Ovary (tissue), 9 donors: ENCODE data around the gene ETF1. TPM values are rescaled to one million over a fixed set of nuclear protein-coding genes. Genes with fewer than 3 reads are reported as not detected.

ENCODE experiments used
- DNase-seq, 5 donors: peaks; one replicate each; pipeline ENCODE4 v3.0.0-alpha.2; 2019 to 2020
- H3K27ac ChIP-seq, 2 donors: fragments of 200-600 bp; one replicate each; pipeline versions ENCODE4 v1.5.1 to v1.8.0; 2019 to 2022
- H3K27me3 ChIP-seq: fragments of 200-600 bp; one replicate; pipeline ENCODE4 v1.8.0; 2022
- H3K36me3 ChIP-seq: fragments of 200-600 bp; sonication (generic); one replicate; pipeline ENCODE4 v1.5.1; 2019
- H3K4me1 ChIP-seq: one replicate; pipeline ENCODE4 v1.8.1; 2013; ENCODE audit warnings: mild to moderate bottlenecking, moderate library complexity; ENCODE audit not compliant: insufficient read depth
- H3K4me3 ChIP-seq: fragments of 200-600 bp; sonication (generic); one replicate; pipeline ENCODE4 v1.5.1; 2017
- H3K9me3 ChIP-seq, 2 donors: fragments of 200-600 bp in 1 of 2; sonication (generic) in 1 of 2; one replicate each; pipeline versions ENCODE4 v1.5.1 to v1.8.1; 2013 to 2019; ENCODE audit warnings: mild to moderate bottlenecking in 1 of 2, moderate library complexity in 1 of 2
- EP300 ChIP-seq: sonication (generic); formaldehyde crosslinking; IDR thresholded peaks from one replicate; pipeline ENCODE4 v1.6.1; 2017; ENCODE audit warnings: antibody characterized with exemption
- POLR2A ChIP-seq: fragments of 450-650 bp; IDR thresholded peaks from one replicate; pipeline ENCODE4 v1.6.1; 2017; ENCODE audit warnings: antibody characterized with exemption, mild to moderate bottlenecking, moderate library complexity
- WGBS, 3 donors: extraction: QIAGEN DNeasy Blood & Tissue Kit in 1 of 3; methylation state at CpG; one replicate each; pipeline versions ENCODE4 v1.1.5 to v1.1.7; 2013 to 2017; 5-methylcytosine and 5-hydroxymethylcytosine counted together
- intact Hi-C, 4 donors: fragments of 100-400 bp; cut with DNase I; formaldehyde crosslinking; loops; one replicate each; pipeline versions ENCODE4 v1.11.0 to v1.15.1; 2022 to 2023
- polyA plus RNA-seq, 2 donors: library from polyadenylated mRNA; stranded (reverse); fragments of 200-250 nt in 1 of 2; fragments of 350-450 nt in 1 of 2; fragmentation: Illumina TruSeq in 1 of 2; extraction: RNeasy Lipid Tissue Mini Kit (QIAGEN cat#74804) in 1 of 2; gene quantifications; one replicate each; pipeline ENCODE4 v1.2.3, GENCODE V29; 2013 to 2014
- total RNA-seq, 7 donors: library from RNA; depleted of rRNA in 2 of 7; stranded (reverse); fragments of >200 nt in 2 of 7; fragmentation: NEBNext Ultra II Directional in 3 of 7; extraction: Animal tissue kit (Norgen Biotek cat#: 25700) in 3 of 7; gene quantifications; one replicate each; pipeline versions ENCODE4 v1.1.0 to v1.2.4, GENCODE V29; 2016 to 2023
- TF ChIP-seq, protein P1 (sequence below), 3 donors: fragments of 450-650 bp in 2 of 3; fragments of 200-600 bp in 1 of 3; IDR thresholded peaks; one replicate each; pipeline versions ENCODE4 v1.5.1 to v1.8.0; 2016 to 2022; ENCODE audit warnings: antibody characterized with exemption in 3 of 3, mild to moderate bottlenecking in 1 of 3
- donor health status: DM: no; HTN: no; CAD: no; lungs with moderate emphysema.
- donor health status: DM: no; HTN: no; CAD: no.
- donor health status: Bipolar disorder and iron deficiency.
- donor health status: DM: yes; HTN: yes; CAD: no.
- donor health status: DM: no; HTN: no; CAD: no.
- donor health status: DM: yes; HTN: yes; CAD: no.

Gene ETF1
- total and polyA plus RNA-seq, 9 donors = 29.3 to 106 (median 68.3) TPM

DNA sequence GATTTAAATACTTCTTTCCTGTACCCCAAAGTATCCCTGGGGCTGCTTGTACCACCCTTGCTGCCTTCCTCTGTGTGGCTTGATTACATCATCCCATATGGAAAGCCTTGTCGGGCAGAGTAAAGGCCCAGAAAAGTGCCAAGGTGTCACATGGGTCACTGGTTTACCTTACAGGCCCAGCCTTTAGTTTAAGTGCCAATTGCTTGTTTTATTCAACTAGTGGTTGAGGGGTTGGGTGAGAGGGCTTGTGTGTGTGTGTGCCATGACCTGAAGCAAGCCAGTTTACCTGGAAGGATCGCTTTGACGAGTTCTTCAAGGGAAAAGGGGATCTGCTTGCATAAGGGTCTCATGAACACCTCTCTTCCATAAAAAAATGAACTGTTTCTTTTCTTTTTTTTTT lies 39.9 kb upstream of the ETF1 start:
- no peaks in the 10 kb centered on the region for H3K9me3 ChIP-seq
- no peaks in the 10 kb centered on the region for H3K27me3 ChIP-seq
- no peak for DNase-seq
- no peaks in the 10 kb centered on the region for H3K36me3 ChIP-seq
- intact Hi-C loops = loop anchor here in 2 of 4 donors (10.0 kb wide), 2 partner anchors 672 to 682 kb away; no protein-coding TSS in a partner anchor
- H3K27ac ChIP-seq = no peak overlapping the region
- WGBS, 3 donors = 91 to 97% (median 95%) methylated on average over 3 of the region's 3 CpGs
- no peaks in the 10 kb centered on the region for H3K4me1 ChIP-seq
- no peak for TF ChIP-seq POLR2A
- TF ChIP-seq EP300 = no peak
- TF ChIP-seq, protein P1, sequence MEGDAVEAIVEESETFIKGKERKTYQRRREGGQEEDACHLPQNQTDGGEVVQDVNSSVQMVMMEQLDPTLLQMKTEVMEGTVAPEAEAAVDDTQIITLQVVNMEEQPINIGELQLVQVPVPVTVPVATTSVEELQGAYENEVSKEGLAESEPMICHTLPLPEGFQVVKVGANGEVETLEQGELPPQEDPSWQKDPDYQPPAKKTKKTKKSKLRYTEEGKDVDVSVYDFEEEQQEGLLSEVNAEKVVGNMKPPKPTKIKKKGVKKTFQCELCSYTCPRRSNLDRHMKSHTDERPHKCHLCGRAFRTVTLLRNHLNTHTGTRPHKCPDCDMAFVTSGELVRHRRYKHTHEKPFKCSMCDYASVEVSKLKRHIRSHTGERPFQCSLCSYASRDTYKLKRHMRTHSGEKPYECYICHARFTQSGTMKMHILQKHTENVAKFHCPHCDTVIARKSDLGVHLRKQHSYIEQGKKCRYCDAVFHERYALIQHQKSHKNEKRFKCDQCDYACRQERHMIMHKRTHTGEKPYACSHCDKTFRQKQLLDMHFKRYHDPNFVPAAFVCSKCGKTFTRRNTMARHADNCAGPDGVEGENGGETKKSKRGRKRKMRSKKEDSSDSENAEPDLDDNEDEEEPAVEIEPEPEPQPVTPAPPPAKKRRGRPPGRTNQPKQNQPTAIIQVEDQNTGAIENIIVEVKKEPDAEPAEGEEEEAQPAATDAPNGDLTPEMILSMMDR (IDR thresholded peaks at IDR 0.05) = no peak
- H3K4me3 ChIP-seq = no peak overlapping the region

DNA sequence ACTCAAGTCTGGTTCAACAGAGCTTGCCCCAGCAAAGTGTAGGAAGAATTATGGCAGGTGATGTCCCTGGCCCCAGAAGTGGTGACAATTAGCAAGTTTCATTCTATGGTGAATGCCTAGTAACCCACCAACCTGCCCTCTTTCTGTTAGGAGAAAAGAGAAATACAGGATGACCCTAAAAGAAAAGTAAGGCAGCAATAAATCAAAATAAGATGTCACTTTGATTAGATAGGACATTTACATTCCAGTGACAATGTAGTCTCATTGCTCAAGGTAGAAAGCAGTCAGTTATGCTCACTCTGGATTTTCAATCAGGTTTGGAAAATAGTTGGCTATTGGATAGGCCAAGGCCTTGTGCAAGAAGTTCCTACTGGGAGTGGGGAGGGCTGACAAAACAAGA lies 37.7 kb upstream of the ETF1 start:
- intact Hi-C loops = loop anchor here in 2 of 4 donors (10.0 kb wide), 2 partner anchors 674 to 684 kb away; no protein-coding TSS in a partner anchor
- DNase-seq = no peak
- Histone ChIP-seq H3K27me3 (no peaks in the 10 kb centered on the region), H3K36me3 (no peaks in the 10 kb centered on the region), H3K4me3 (no peak overlapping the region), H3K27ac (no peak overlapping the region), H3K4me1 (no peaks in the 10 kb centered on the region), H3K9me3 (no peaks in the 10 kb centered on the region)
- TF ChIP-seq, protein P1 (IDR thresholded peaks at IDR 0.05) = no peak
- TF ChIP-seq EP300 (no peak), POLR2A (no peak)

DNA sequence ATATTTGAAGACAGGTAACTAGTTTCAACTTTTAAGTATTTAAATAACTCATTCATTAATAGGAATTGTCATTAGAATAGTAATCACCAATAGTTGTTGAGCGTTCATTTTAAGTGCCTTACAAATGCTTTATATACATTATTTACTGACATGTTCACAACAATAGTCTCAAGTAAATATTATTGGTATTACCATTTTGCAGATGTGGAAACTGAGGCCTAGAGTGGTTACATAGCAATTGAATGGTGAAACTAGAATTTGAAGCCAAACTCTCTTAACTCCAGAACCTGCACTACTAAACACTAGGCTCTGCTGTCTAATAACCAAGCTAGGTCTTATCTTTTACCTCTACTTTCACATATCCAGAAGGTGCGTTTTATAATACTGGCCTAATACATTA lies 37.0 kb upstream of the ETF1 start:
- H3K36me3 ChIP-seq = no peaks in the 10 kb centered on the region
- H3K4me3 ChIP-seq = no peak overlapping the region
- TF ChIP-seq EP300 = no peak
- TF ChIP-seq, protein P1 (IDR thresholded peaks at IDR 0.05) = no peak
- no peak for TF ChIP-seq POLR2A
- DNase-seq = no peak
- H3K4me1 ChIP-seq = no peaks in the 10 kb centered on the region
- WGBS, 3 donors = 94 to 97% (median 96%) methylated on average over 2 of the region's 2 CpGs
- intact Hi-C loops = loop anchor here in 2 of 4 donors (10.0 kb wide), 2 partner anchors 675 to 685 kb away; no protein-coding TSS in a partner anchor
- H3K9me3 ChIP-seq = no peaks in the 10 kb centered on the region
- no peak overlapping the region for H3K27ac ChIP-seq
- H3K27me3 ChIP-seq = no peaks in the 10 kb centered on the region

DNA sequence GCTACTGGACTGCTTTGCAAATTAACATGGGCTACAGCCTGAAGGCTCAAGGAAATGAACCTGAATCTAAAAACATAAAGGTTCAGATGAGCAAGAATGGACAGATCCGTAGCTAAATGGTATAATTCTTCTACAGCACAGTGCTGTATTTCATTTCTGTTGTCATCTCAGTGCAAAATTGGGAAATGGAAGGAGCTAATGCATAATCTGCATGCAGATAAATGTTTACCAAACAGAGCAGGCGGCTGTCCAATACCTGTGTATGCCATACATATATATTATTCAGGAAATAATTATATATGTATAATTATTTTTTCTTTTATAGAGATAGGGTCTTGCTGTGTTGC lies 36.5 kb upstream of the ETF1 start:
- no peak overlapping the region for H3K27ac ChIP-seq
- intact Hi-C loops = loop anchor here in 2 of 4 donors (5.0 to 10.0 kb wide), 2 partner anchors 173 to 175 kb away; partner anchors contain the start of gene CTNNA1 (in 2 of the 2)

More for the DNA sequence above, 36.5 kb upstream of the ETF1 start:
- Histone ChIP-seq H3K27me3 (no peaks in the 10 kb centered on the region), H3K4me1 (no peaks in the 10 kb centered on the region), H3K9me3 (no peaks in the 10 kb centered on the region), H3K4me3 (no peak overlapping the region), H3K36me3 (no peaks in the 10 kb centered on the region)
- 41 to 47% (median 45%) methylated on average over 2 of the region's 2 CpGs for WGBS, 3 donors
- no peak for DNase-seq
- no peak for TF ChIP-seq POLR2A
- TF ChIP-seq, protein P1 (IDR thresholded peaks at IDR 0.05) = no peak
- TF ChIP-seq EP300 = no peak
